Measurements from ENCODE around the gene FRMPD4.

GRCh38 chrX:12174358-12174757 lies 36.1 kb downstream of the FRMPD4 start:
- TF ChIP-seq CTCF (IDR thresholded peaks at IDR 0.05; ENCODE audit: insufficient read depth, low read depth, low read length) (no peak), EZH2 (IDR thresholded peaks at IDR 0.05; ENCODE audit: insufficient read depth, low read length) (no peak)

All from astrocyte (in vitro differentiated cells and primary cell).